ENCODE results near the gene PRAC2.

The PRAC2 gene

GRCh38 chr17:48737330-48738043, 14.5 kb downstream of the PRAC2 start:
- TF ChIP-seq CEBPB (IDR thresholded peaks at IDR 0.05): no peak
- TF ChIP-seq EGR1 (IDR thresholded peaks at IDR 0.05): no peak
- TF ChIP-seq EP300 (IDR thresholded peaks at IDR 0.05; ENCODE audit: borderline replicate concordance): no peak
- TF ChIP-seq TCF12 (IDR thresholded peaks at IDR 0.05; ENCODE audit: low read depth): no peak
- TF ChIP-seq TAF1 (IDR thresholded peaks at IDR 0.05; ENCODE audit: low read depth): no peak
- no peak for TF ChIP-seq CREB1 (IDR thresholded peaks at IDR 0.05; ENCODE audit: low read depth)
- TF ChIP-seq ZBTB7A (IDR thresholded peaks at IDR 0.05; ENCODE audit: low read depth): no peak

DNA sequence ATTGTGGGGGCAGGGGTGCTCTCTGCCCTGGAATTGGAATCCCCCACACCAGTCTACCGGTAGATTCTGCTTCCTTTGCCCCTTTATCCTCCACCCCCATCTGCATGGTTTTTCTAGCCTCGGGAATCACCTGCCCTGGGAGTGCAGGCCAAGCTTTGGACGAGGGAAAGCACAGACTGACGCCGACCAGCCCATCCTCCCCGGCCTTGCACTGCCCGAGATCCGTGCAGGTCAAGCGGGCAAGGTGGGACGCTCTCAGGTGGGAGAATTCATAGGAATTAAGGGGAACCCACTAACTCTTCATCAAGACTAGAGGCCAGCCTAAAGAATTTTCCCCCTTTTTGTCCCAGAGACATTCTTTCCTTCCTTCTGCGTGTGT, 15.4 kb downstream of the PRAC2 start:
- TF ChIP-seq MAX (IDR thresholded peaks at IDR 0.05): no peak
- TF ChIP-seq NFIC (IDR thresholded peaks at IDR 0.05): no peak
- TF ChIP-seq YY1 (IDR thresholded peaks at IDR 0.05; ENCODE audit: low read depth): no peak
- TF ChIP-seq EP300 (IDR thresholded peaks at IDR 0.05; ENCODE audit: borderline replicate concordance): no peak
- TF ChIP-seq TAF1 (IDR thresholded peaks at IDR 0.05; ENCODE audit: low read depth): no peak
- TF ChIP-seq, protein P1, sequence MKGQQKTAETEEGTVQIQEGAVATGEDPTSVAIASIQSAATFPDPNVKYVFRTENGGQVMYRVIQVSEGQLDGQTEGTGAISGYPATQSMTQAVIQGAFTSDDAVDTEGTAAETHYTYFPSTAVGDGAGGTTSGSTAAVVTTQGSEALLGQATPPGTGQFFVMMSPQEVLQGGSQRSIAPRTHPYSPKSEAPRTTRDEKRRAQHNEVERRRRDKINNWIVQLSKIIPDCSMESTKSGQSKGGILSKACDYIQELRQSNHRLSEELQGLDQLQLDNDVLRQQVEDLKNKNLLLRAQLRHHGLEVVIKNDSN (IDR thresholded peaks at IDR 0.05): no peak
- TF ChIP-seq CREB1 (IDR thresholded peaks at IDR 0.05; ENCODE audit: low read depth): no peak
- TF ChIP-seq CEBPB (IDR thresholded peaks at IDR 0.05): no peak
- TF ChIP-seq TEAD4 (IDR thresholded peaks at IDR 0.05): no peak
- no peak for TF ChIP-seq EGR1 (IDR thresholded peaks at IDR 0.05)
- no peak for TF ChIP-seq ZBTB7A (IDR thresholded peaks at IDR 0.05; ENCODE audit: low read depth)
- no peak for TF ChIP-seq TCF12 (IDR thresholded peaks at IDR 0.05; ENCODE audit: low read depth)
- TF ChIP-seq, protein P2, sequence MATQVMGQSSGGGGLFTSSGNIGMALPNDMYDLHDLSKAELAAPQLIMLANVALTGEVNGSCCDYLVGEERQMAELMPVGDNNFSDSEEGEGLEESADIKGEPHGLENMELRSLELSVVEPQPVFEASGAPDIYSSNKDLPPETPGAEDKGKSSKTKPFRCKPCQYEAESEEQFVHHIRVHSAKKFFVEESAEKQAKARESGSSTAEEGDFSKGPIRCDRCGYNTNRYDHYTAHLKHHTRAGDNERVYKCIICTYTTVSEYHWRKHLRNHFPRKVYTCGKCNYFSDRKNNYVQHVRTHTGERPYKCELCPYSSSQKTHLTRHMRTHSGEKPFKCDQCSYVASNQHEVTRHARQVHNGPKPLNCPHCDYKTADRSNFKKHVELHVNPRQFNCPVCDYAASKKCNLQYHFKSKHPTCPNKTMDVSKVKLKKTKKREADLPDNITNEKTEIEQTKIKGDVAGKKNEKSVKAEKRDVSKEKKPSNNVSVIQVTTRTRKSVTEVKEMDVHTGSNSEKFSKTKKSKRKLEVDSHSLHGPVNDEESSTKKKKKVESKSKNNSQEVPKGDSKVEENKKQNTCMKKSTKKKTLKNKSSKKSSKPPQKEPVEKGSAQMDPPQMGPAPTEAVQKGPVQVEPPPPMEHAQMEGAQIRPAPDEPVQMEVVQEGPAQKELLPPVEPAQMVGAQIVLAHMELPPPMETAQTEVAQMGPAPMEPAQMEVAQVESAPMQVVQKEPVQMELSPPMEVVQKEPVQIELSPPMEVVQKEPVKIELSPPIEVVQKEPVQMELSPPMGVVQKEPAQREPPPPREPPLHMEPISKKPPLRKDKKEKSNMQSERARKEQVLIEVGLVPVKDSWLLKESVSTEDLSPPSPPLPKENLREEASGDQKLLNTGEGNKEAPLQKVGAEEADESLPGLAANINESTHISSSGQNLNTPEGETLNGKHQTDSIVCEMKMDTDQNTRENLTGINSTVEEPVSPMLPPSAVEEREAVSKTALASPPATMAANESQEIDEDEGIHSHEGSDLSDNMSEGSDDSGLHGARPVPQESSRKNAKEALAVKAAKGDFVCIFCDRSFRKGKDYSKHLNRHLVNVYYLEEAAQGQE (IDR thresholded peaks at IDR 0.05; ENCODE audit: low read depth): no peak
- no peak for TF ChIP-seq FOXM1 (IDR thresholded peaks at IDR 0.05; ENCODE audit: borderline replicate concordance, low read depth)

DNA sequence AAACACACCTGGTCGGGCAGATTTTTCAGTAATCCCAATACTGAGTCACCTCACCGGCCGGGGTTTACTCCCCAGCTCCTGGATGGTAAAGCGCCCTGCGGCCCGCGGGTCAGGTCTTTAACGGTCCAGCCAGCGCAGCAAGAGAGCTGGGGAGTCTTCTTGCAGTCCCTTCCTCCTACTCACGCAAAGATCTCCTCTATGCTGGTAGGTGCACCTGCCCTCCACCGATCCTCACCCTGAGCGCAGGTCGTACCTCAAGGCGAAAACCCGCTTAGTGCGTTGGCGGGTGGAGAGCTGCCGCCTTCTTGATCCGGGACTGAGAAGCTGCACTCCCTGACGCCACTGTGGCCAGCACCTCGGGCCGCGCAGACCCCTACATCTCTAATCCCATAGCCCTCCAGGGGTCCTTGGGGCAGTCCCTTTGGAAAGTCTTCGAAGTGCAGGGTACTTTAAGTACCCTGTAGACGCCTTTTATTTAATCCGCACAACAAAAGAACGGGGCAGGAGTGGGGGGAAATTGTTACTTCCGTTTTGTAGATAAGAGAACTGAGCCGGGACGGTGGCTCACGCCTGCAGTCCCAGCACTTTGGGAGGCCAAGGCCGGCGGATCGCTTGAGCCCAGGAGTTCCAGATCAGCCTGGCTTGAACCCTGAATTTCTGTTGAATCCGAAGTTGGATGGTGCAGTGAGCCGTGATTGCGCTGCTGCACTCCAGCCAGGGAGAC, 16.0 kb downstream of the PRAC2 start:
- TF ChIP-seq, protein P2 (IDR thresholded peaks at IDR 0.05; ENCODE audit: low read depth): no peak
- no peak for TF ChIP-seq NFIC (IDR thresholded peaks at IDR 0.05)
- no peak for TF ChIP-seq RAD21 (IDR thresholded peaks at IDR 0.05; ENCODE audit: low read depth)
- TF ChIP-seq EP300 (IDR thresholded peaks at IDR 0.05; ENCODE audit: borderline replicate concordance): no peak
- no peak for TF ChIP-seq TEAD4 (IDR thresholded peaks at IDR 0.05)
- TF ChIP-seq CEBPB (IDR thresholded peaks at IDR 0.05): no peak
- TF ChIP-seq YY1 (IDR thresholded peaks at IDR 0.05; ENCODE audit: low read depth): no peak
- TF ChIP-seq MAX (IDR thresholded peaks at IDR 0.05): no peak
- no peak for TF ChIP-seq CREB1 (IDR thresholded peaks at IDR 0.05; ENCODE audit: low read depth)
- no peak for TF ChIP-seq FOXM1 (IDR thresholded peaks at IDR 0.05; ENCODE audit: borderline replicate concordance, low read depth)
- no peak for TF ChIP-seq ZBTB7A (IDR thresholded peaks at IDR 0.05; ENCODE audit: low read depth)
- TF ChIP-seq TCF12 (IDR thresholded peaks at IDR 0.05; ENCODE audit: low read depth): no peak

GRCh38 chr17:48740537-48740936, 17.6 kb downstream of the PRAC2 start:
- TF ChIP-seq MAX (IDR thresholded peaks at IDR 0.05) (no peak), RAD21 (IDR thresholded peaks at IDR 0.05; ENCODE audit: low read depth) (no peak), EGR1 (IDR thresholded peaks at IDR 0.05) (no peak), CREB1 (IDR thresholded peaks at IDR 0.05; ENCODE audit: low read depth) (no peak), TEAD4 (IDR thresholded peaks at IDR 0.05) (no peak), CEBPB (IDR thresholded peaks at IDR 0.05) (no peak), TAF1 (IDR thresholded peaks at IDR 0.05; ENCODE audit: low read depth) (no peak), EP300 (IDR thresholded peaks at IDR 0.05; ENCODE audit: borderline replicate concordance) (no peak)
- TF ChIP-seq, protein P1 (IDR thresholded peaks at IDR 0.05): no peak
